RPMI7951 (cell line): ENCODE measurements around the gene TEX26. TPM values are rescaled to one million over a fixed set of nuclear protein-coding genes. Genes with fewer than 3 reads are reported as not detected.

ENCODE experiments used
- DNase-seq: peaks from one replicate; pipeline ENCODE4 v3.0.0-alpha.2; 2012; ENCODE audit warnings: low read depth
- total RNA-seq: library from RNA; depleted of rRNA; stranded (reverse); fragments of >200 nt; shearing (Covaris generic); gene quantifications from 2 replicates; pipeline ENCODE4 v1.2.3, GENCODE V29; 2014; rRNA removed

TEX26 gene
- total RNA-seq, 1 experiment from 2014 or later, result not detected

DNA sequence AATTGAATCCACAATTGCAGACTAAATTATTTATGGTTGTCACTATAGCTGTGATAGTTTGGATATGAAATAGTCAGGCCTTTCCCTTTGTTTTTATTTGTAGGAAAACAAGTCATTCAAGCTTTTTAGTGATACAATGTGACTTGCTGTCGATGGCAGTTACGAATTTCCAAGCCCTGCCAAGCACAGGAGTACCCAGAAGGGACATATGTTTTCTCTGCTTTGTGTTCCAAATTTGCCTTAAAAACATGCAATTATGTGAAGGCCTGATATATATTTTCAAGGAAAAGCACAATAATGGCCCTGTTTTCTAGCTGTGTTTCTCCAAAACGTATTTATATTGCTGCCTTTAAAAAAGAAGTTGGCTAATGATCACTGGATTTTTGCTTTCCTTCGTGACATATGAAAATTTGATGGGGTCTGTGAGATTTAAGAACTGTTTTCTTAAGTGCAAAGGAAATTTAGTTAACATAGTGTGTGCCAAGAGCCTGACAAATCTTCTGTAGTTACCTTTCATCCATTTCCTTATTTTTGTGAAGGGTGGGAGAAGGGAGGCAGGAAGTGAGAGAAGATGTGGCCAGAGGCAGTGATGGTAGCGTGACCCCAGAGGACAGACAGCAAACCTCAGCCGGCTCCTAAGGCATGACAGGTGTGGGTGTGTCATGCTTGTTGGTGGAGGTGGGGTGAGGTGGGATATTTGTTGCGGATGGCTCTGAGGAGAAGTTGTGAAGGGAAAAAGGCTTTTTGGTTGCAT is 79.6 kb downstream of the TEX26 start:
- no peak for DNase-seq

DNA sequence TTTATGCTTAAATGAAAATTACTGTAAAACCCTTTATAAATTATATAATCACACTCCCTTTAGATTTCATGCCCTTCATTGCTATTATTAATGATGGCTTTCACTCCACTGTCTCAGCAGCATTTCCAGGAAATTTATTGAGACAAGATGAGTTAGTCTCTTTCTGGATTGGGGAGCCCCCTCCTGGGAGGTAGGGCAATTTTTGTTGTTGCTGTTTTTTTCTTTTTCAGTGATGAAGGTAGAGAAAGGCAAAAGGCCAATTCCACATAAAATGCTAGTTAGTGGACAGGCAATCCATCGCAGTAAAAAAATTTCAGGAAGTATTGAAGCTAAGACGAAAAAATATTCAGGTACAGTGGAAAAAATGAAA is 80.2 kb downstream of the TEX26 start:
- peak; percentile 43 for DNase-seq

- DNase-seq, result no peak
These were observed 82.0 kb downstream of the TEX26 start for GRCh38 chr13:31014456-31014855.

GRCh38 chr13:31015199-31015598 is 82.7 kb downstream of the TEX26 start:
- DNase-seq, result no peak

GRCh38 chr13:31016342-31017325 is 84.2 kb downstream of the TEX26 start:
- DNase-seq, result no peak

DNA sequence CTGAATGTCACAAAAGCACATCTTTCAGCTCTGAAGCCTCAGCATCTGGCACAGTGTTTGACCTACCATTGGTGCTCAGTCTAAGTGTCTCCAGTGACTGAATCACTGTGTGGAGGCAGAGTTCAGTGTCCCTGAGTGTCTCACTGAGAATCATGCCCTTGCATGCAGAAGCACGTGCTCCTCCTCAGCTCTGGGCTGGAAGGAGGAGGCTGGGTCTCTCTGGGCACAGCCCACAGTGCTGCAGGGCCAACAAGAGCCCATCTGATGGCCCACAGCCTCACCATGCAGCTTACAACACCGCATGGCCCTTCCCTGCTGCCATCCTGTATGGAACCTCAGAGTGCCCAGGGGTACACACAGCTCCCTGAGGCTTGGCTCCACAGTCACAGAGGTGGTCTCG is 86.1 kb downstream of the TEX26 start:
- DNase-seq, result no peak

DNA sequence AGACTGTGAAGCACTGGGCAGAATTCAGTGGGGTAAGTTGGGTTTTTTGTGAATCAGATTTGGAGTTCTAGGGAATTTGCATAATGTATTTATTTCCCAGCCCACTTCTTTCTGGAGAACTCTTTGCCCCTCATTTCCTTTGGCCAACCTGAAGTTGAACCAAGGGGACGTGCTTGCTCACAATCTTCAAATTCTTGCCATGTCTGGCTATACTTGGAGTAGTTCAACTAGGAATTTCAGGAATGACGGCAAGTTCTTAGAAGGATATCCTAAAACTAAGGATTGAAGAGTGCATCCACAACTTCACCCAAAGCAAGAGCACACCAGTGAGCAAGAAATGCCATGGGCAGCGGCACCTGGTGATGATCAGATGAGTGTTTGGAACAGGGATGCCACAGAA is 88.5 kb downstream of the TEX26 start:
- no peak for DNase-seq

- no peak for DNase-seq
These were observed 89.9 kb downstream of the TEX26 start for GRCh38 chr13:31022288-31022895.

- no peak for DNase-seq
These were observed 90.6 kb downstream of the TEX26 start for GRCh38 chr13:31022928-31023530.

Other genes with a start within 250 kb of the TEX26 start
- gene ALOX5AP, start 197.1 kb upstream of the TEX26 start, total RNA-seq, result 6.1 and 8.5 TPM in 2 replicates
- gene MEDAG, start 26.4 kb upstream of the TEX26 start, total RNA-seq, result 18.0 and 21.0 TPM in 2 replicates
- gene HSPH1, start 229.2 kb downstream of the TEX26 start, total RNA-seq, result 57.5 and 79.7 TPM in 2 replicates